ENCODE data around the gene MITF. TPM values are rescaled to one million over a fixed set of nuclear protein-coding genes. Genes with fewer than 3 reads are reported as not detected.

MITF gene
- total RNA-seq, 1 donor: 2.1 TPM

DNA sequence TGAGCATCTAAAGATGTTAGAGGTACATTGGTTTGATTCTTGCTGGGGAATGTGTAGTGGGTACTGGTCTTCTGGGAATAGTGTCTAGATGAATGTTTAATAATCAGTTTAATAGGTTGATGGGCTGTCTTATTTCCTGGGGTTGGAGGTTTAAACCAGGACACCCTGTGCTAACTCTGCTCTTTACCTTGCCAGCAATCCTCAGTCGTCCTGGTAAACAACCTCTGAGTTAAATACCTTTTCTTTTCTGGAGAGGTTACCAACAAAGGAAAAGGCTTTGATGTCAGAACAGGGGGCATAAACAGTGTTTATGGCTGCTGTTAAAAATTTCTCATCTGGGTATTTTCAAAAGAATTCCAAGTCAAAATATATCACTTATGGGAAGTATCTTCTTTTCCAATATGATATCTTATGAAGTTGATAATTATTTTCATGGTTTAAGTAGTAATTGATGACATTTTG is 23.5 kb downstream of the MITF start:
- Histone ChIP-seq H3K4me3 (ENCODE audit: low read length) (no peak overlapping the region), H3K4me1 (ENCODE audit: insufficient read depth, low read length) (peaks cover 28% of the 10 kb centered on the region), H3K27me3 (ENCODE audit: insufficient read depth, low read length) (no peaks in the 10 kb centered on the region), H3K9me3 (ENCODE audit: low read depth, low read length) (no peaks in the 10 kb centered on the region)

DNA sequence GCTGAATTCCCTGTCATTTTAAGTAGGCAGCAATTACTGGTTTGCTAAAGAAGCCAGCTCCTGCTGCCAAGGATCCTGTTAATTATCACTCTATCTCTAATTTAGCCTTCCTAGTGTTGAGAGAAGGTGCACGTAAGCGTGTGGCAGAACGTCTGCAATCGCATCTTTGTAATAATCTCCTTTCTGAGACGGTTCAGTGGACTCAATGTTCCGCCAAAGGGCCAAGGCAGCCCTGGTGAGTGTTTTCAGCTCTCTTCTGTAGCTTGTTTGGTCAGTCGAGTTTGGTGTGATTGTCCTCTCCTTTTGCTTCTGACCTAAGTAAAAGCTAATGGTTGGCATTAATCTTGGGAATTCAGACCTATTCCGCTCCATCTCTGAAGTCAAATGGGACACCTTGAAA is 24.2 kb downstream of the MITF start:
- H3K9me3 ChIP-seq (ENCODE audit: low read depth, low read length): no peaks in the 10 kb centered on the region
- peaks cover 28% of the 10 kb centered on the region for H3K4me1 ChIP-seq (ENCODE audit: insufficient read depth, low read length)
- no peak overlapping the region for H3K4me3 ChIP-seq (ENCODE audit: low read length)
- no peaks in the 10 kb centered on the region for H3K27me3 ChIP-seq (ENCODE audit: insufficient read depth, low read length)

DNA sequence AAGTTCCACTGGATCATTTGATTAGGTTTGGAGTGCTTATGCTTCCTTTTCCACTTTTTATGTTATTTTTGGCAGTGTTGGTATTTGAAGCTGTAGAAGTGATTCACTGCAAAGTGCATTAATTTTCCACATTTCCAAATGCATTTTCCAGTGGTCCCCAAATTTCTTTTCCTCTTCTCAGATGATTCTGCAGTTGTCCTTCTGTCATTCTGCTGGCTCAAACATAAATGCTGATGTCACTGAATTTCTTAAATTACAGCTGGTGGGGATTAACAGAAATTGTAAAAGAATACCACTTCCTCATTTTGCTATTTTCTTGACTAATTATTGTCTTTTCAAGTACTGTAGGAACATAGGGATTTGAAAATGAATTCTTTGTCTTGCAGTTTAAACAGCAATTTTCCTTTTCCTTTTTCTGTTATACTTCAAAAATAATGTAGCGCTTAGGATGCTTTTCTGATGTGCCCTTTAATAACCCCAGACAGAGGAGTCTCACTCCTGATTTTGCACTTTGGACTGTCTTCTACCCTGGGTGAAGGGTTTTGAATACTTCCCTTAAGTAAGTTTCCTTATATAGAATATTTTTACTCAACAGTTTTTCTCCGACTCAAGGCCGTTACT is 25.0 kb downstream of the MITF start:
- no peaks in the 10 kb centered on the region for H3K27me3 ChIP-seq (ENCODE audit: insufficient read depth, low read length)
- H3K4me1 ChIP-seq (ENCODE audit: insufficient read depth, low read length): peaks cover 28% of the 10 kb centered on the region
- no peak overlapping the region for H3K4me3 ChIP-seq (ENCODE audit: low read length)
- H3K9me3 ChIP-seq (ENCODE audit: low read depth, low read length): no peaks in the 10 kb centered on the region

DNA sequence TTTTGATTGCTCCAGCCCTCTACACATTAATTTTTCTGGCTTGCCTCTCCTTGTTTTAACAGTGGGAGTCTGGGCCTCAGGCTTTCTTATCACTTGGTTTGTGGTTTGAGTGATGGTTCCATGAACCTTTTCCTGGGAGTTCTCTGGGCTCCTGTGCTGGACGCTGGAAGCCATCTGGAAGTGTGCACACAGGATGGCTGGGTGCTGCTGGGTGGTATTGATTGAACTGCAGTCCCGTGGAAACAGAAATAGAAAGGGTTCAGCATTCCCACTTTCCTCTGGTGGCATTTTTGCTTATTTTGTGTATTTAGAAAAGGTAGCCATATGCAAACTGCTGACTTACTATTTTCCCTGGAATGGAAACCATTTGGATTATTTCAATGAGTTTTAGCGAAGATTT is 25.6 kb downstream of the MITF start:
- peaks cover 28% of the 10 kb centered on the region for H3K4me1 ChIP-seq (ENCODE audit: insufficient read depth, low read length)
- H3K9me3 ChIP-seq (ENCODE audit: low read depth, low read length): no peaks in the 10 kb centered on the region
- no peaks in the 10 kb centered on the region for H3K27me3 ChIP-seq (ENCODE audit: insufficient read depth, low read length)
- H3K4me3 ChIP-seq (ENCODE audit: low read length): no peak overlapping the region

DNA sequence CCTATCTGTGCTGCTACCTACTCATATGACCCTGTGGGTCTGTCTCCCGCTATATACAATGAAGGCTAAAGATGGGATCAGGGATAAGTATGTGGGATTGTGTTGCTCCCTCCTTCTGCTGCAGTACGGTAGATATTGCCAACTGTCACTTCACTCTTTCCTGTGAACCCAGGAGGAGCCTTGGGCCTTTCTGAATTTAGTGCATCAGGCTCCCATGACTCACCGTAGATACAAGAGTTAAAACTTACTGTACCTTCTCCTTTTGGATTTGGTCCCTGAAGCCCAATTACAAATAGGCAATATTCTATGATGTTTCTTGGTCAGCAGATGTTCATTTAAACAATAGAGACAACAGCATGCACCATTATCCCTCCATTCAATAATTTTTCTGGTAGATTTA is 27.4 kb downstream of the MITF start:
- Histone ChIP-seq H3K27me3 (ENCODE audit: insufficient read depth, low read length) (no peaks in the 10 kb centered on the region), H3K4me1 (ENCODE audit: insufficient read depth, low read length) (peaks cover 28% of the 10 kb centered on the region), H3K4me3 (ENCODE audit: low read length) (no peak overlapping the region), H3K9me3 (ENCODE audit: low read depth, low read length) (no peaks in the 10 kb centered on the region)

DNA sequence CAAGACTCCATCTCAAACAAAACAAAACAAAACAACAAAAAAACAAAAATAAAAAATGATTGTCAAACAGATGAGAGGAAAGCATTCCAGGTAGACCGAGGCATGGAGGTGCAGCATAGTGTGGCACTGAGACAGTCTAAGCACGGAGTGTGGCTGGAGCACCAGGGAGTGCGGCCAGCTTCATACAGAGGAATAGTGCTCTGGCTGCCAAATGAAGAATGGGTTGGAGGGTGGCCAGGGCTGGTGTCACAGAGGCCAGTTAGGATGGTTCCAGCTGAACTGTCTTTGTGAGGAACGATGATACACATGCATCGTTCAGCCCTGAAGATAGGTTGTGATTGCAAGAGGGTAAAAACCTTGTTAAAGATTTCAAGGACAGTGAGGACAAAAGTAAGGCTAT is 28.3 kb downstream of the MITF start:
- Histone ChIP-seq H3K27me3 (ENCODE audit: insufficient read depth, low read length) (no peaks in the 10 kb centered on the region), H3K9me3 (ENCODE audit: low read depth, low read length) (no peaks in the 10 kb centered on the region), H3K4me1 (ENCODE audit: insufficient read depth, low read length) (peaks cover 23% of the 10 kb centered on the region), H3K4me3 (ENCODE audit: low read length) (no peak overlapping the region)

DNA sequence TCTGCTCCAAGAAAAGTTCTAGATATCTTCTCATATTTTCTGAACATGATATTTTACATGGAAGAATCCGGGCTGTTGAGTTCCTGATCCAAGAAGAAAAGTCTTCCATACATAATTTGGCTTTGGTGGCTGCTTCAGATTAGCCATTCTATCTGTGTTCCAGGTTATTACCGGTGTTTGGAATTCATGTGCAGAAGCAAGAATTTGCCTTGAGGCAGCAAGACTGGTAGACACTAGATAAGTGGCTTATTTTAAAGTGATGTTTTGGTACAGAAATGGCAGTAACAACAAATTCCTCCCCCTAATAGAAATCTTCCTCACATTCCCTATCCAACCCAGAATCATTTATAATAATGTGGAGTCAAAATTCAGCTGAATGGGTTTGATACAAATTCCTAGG is 29.2 kb downstream of the MITF start:
- H3K4me3 ChIP-seq (ENCODE audit: low read length): no peak overlapping the region
- no peaks in the 10 kb centered on the region for H3K27me3 ChIP-seq (ENCODE audit: insufficient read depth, low read length)
- H3K4me1 ChIP-seq (ENCODE audit: insufficient read depth, low read length): peaks cover 16% of the 10 kb centered on the region
- H3K9me3 ChIP-seq (ENCODE audit: low read depth, low read length): no peaks in the 10 kb centered on the region

DNA sequence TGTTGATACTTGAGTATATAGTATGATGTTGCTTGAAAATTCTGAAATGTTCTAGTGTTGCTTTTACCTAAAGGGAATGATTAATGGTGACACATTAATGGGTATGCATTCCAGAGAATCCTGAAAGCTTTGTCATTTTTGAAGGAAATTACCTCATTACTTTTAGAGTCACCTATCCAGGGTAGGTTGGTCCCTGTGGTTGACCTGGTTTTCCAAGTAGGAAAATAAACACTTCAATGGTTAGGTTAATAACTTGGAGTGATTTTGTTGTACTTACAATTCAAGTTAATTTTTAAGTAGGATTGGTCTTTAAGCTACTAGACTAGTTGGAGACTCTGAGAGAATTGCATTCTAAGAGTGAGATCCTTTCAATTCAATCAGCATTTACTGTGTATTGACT is 31.0 kb downstream of the MITF start:
- no peak overlapping the region for H3K4me3 ChIP-seq (ENCODE audit: low read length)
- H3K27me3 ChIP-seq (ENCODE audit: insufficient read depth, low read length): no peaks in the 10 kb centered on the region
- no peaks in the 10 kb centered on the region for H3K4me1 ChIP-seq (ENCODE audit: insufficient read depth, low read length)
- no peaks in the 10 kb centered on the region for H3K9me3 ChIP-seq (ENCODE audit: low read depth, low read length)

DNA sequence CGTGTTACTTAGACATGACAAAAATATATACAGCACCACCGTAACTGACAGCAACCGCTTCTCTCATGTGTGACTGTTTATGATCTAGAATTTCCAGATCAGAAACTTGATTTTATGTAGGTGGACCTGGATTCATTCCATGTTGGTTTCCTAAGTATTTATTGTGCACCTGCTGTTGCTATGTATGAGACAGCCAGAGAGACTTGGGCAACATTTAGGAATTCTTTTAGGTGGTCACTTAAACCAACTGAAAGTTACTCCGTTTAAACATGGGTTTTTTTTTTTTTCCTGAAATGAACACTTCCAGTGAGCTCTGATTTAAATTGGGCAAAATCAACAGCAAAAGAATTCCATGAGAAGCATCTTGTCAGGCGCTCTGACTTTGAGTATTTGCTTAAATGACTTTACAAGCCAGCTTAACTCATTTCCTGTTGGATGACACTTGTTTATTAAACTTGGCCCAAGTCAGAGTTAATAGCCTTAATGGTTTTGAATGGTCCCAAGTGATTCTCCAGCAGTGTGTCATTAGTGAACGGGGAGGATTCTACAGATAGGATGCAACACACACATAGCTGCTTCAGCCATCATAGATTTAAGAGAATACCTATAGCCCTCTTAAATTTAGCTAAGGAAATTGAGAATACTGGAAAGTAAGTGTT is 31.8 kb downstream of the MITF start:
- H3K4me1 ChIP-seq (ENCODE audit: insufficient read depth, low read length): no peaks in the 10 kb centered on the region
- H3K27me3 ChIP-seq (ENCODE audit: insufficient read depth, low read length): no peaks in the 10 kb centered on the region
- no peaks in the 10 kb centered on the region for H3K9me3 ChIP-seq (ENCODE audit: low read depth, low read length)
- H3K4me3 ChIP-seq (ENCODE audit: low read length): no peak overlapping the region

DNA sequence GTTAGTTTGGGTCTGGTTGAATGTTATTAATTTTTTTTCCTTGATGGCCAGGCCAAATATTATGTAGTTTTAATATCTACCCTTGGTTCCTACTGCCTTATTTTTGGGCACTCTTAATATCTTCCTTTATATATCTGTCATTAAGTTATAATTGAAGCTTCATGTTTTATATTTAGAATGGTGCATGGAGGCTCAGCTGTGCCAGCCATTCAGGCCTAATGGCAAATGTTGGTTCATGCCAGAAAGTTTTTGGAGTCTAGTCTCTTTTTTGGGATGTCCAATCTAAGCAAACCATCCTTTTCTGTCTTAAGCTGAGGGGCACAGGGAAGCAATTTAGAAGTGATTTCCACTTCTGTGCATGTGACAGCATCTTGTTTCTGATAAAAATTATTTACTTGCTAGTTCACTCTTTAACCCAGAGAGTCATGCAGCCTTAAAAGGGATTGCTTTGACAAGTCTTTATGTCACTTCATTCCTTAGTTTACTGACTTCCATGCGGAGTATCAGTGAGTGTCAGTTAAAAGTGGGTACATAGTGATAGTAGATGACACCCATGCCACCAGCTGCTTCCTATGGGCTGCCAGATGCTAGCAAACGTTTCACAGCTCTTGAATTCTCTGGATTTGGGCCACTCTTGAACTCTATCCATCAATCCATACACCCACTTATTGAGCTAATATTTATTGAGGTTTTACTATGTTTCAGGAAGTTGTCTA is 33.0 kb downstream of the MITF start:
- Histone ChIP-seq H3K9me3 (ENCODE audit: low read depth, low read length) (no peaks in the 10 kb centered on the region), H3K4me1 (ENCODE audit: insufficient read depth, low read length) (peaks cover under 1% of the 10 kb centered on the region), H3K4me3 (ENCODE audit: low read length) (no peak overlapping the region), H3K27me3 (ENCODE audit: insufficient read depth, low read length) (no peaks in the 10 kb centered on the region)

DNA sequence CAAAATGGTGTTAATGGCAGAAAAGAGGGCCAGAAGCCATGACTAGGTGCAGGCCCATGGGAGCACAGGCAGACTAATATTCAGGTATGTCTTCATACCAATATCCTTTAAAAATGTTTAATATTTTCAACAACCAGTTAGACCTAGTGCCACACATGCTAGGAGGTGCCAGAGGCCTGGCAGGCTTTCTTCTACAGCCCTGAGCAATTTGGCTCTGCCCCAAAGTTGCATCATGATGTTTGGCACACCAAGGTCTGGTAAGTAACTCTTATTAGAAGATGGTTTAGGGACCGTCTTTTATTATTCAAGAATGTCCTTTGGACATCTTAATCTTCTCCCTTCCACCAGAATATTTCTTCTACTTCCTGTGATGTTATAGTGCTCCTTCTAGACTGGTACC is 34.8 kb downstream of the MITF start:
- Histone ChIP-seq H3K9me3 (ENCODE audit: low read depth, low read length) (no peaks in the 10 kb centered on the region), H3K4me1 (ENCODE audit: insufficient read depth, low read length) (peaks cover 8% of the 10 kb centered on the region)

DNA sequence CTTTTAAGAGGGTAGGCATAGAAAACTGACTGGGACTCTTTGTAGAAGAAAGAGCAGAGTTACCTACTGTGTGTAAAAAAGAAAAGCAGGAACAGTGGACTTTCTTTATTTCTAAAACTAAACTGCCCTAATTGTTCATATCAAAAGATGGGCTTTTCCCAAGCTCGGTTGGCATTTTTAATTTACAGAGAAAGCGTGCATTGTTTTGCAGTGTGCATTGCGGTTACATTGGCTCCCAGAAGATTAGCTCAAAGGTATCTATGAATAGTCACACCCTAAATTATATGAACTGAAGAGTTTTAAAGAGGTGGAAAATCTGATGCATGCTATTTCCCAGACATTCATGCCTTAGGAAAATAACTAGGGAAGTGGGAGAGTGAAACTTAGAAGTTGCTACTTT is 36.5 kb downstream of the MITF start:
- no peaks in the 10 kb centered on the region for H3K27me3 ChIP-seq (ENCODE audit: insufficient read depth, low read length)
- H3K4me1 ChIP-seq (ENCODE audit: insufficient read depth, low read length): peaks cover 8% of the 10 kb centered on the region
- H3K9me3 ChIP-seq (ENCODE audit: low read depth, low read length): no peaks in the 10 kb centered on the region
- H3K4me3 ChIP-seq (ENCODE audit: low read length): no peak overlapping the region

More for the DNA sequence above, 34.8 kb downstream of the MITF start:
- H3K4me3 ChIP-seq (ENCODE audit: low read length): no peak overlapping the region
- H3K27me3 ChIP-seq (ENCODE audit: insufficient read depth, low read length): no peaks in the 10 kb centered on the region

DNA sequence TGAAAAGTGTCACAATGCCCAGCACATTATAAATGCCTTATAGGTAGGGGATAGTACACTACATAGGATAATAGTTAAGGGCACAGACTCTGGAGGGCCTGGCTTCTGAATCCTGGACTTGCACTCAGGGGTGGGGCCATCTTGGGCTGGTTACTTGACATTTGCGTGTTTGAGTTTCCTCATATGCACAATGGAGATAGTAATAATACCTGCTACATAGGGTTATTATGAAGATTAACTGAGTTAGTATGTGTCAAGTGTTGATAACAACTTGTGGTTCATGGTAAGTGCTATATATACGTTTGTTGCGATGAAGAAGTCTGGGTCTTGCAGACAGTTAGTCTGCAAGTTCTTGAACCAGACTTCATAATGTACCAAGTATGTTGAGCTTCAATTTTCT is 37.0 kb downstream of the MITF start:
- Histone ChIP-seq H3K4me1 (ENCODE audit: insufficient read depth, low read length) (peaks cover 8% of the 10 kb centered on the region), H3K9me3 (ENCODE audit: low read depth, low read length) (no peaks in the 10 kb centered on the region), H3K4me3 (ENCODE audit: low read length) (no peak overlapping the region), H3K27me3 (ENCODE audit: insufficient read depth, low read length) (no peaks in the 10 kb centered on the region)

DNA sequence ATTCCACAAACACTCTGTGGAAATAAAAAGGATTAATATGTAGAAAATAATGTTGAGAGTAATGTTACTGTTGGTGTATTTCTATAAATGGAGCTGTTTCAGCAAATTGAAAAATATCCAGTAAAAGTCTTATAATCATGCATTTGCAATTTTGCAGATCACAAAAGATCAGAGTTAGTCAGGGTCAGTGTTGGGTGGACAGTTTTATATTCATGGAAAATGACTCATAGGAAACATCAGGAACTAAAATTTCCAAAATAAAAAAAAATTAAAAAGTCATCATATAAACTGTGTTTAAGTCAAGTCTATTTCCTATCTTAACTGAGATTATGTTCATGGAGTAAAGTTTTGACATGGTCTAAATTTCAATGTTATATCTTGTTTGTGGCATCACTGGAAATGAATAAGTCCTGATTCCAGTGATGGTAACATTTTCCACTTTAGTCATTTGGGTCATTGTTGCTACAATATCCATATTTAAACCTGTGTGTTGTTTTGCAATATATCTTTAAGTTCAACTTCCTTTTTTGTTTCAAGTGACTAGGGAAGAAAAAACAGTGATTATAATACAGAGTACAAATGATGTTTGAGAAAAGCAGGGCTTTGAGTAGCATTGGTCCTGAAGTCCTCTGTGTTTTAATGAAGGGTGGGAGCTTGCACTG is 37.8 kb downstream of the MITF start:
- no peaks in the 10 kb centered on the region for H3K9me3 ChIP-seq (ENCODE audit: low read depth, low read length)
- no peaks in the 10 kb centered on the region for H3K27me3 ChIP-seq (ENCODE audit: insufficient read depth, low read length)
- H3K4me1 ChIP-seq (ENCODE audit: insufficient read depth, low read length): peaks cover 8% of the 10 kb centered on the region
- no peak overlapping the region for H3K4me3 ChIP-seq (ENCODE audit: low read length)

DNA sequence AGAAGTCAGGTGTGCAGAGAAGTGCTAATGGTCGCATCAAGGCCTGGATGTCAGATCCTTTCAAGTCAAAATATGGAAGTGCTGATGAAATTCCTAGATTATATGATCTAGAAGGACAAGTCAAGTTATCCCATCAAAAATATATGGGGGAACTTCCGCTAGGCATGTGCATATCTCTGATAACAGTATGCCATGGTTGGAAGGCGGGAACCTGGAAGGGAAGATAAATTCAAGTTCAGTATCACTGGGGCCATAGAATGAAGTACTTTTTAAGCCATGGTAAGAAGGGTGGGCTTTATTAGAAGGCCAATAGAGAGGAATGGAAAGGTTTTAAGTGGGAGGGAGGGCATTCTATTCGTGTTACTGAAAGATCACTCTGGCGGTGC is 38.3 kb downstream of the MITF start:
- Histone ChIP-seq H3K4me1 (ENCODE audit: insufficient read depth, low read length) (peaks cover 8% of the 10 kb centered on the region), H3K4me3 (ENCODE audit: low read length) (no peak overlapping the region), H3K9me3 (ENCODE audit: low read depth, low read length) (no peaks in the 10 kb centered on the region)

More for the DNA sequence above, 38.3 kb downstream of the MITF start:
- no peaks in the 10 kb centered on the region for H3K27me3 ChIP-seq (ENCODE audit: insufficient read depth, low read length)
